GM06990 (cell line): ENCODE measurements around the gene TEX2.
A peak's percentile ranks its signal among the peaks of the same experiment; 100 is the strongest.

Source experiments
- DNase-seq: peaks from one replicate; pipeline ENCODE4 v3.0.0-alpha.2; 2011; ENCODE audit not compliant: insufficient read length; ENCODE audit errors: extremely low read depth
- H3K27me3 ChIP-seq: replicated peaks from 2 replicates; pipeline ENCODE4 v1.6.0; 2011; ENCODE audit warnings: low read length; ENCODE audit not compliant: control insufficient read depth, insufficient read depth
- H3K36me3 ChIP-seq: 2 replicates; pipeline ENCODE4 v1.5.1; 2011; ENCODE audit warnings: low read length; ENCODE audit not compliant: control insufficient read depth, insufficient read depth
- H3K4me3 ChIP-seq: replicated peaks from 2 replicates; pipeline ENCODE4 v1.5.1; 2011; ENCODE audit warnings: low read depth, mild to moderate bottlenecking, control low read depth, low read length
- TF ChIP-seq, protein P1 (sequence below): IDR thresholded peaks from 2 replicates; pipeline ENCODE4 v1.5.1; 2011; ENCODE audit warnings: low read length, control low read depth, mild to moderate bottlenecking, inconsistent platforms; ENCODE audit not compliant: insufficient read depth, poor library complexity, severe bottlenecking

TEX2 gene

DNA sequence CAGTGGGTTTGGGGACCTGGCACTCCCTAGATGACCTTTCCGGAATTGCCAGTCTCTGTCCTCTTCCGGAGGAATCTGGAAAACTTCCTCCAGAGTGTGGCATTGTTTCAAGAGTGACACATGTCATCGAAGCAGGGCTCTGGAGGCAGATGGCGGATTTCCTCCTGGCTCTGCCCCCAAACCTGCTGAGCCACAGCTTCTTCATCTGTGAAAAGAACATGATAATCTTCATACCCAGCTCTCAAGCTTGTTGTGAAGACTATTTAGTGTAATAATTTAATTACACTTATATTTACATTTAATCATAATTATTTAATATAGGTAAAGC is 19.7 kb upstream of the TEX2 start:
- TF ChIP-seq, protein P1, sequence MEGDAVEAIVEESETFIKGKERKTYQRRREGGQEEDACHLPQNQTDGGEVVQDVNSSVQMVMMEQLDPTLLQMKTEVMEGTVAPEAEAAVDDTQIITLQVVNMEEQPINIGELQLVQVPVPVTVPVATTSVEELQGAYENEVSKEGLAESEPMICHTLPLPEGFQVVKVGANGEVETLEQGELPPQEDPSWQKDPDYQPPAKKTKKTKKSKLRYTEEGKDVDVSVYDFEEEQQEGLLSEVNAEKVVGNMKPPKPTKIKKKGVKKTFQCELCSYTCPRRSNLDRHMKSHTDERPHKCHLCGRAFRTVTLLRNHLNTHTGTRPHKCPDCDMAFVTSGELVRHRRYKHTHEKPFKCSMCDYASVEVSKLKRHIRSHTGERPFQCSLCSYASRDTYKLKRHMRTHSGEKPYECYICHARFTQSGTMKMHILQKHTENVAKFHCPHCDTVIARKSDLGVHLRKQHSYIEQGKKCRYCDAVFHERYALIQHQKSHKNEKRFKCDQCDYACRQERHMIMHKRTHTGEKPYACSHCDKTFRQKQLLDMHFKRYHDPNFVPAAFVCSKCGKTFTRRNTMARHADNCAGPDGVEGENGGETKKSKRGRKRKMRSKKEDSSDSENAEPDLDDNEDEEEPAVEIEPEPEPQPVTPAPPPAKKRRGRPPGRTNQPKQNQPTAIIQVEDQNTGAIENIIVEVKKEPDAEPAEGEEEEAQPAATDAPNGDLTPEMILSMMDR, result no peak
- Histone ChIP-seq H3K36me3 (no peaks in the 10 kb centered on the region), H3K4me3 (no peak overlapping the region), H3K27me3 (no peaks in the 10 kb centered on the region)
- no peak for DNase-seq

DNA sequence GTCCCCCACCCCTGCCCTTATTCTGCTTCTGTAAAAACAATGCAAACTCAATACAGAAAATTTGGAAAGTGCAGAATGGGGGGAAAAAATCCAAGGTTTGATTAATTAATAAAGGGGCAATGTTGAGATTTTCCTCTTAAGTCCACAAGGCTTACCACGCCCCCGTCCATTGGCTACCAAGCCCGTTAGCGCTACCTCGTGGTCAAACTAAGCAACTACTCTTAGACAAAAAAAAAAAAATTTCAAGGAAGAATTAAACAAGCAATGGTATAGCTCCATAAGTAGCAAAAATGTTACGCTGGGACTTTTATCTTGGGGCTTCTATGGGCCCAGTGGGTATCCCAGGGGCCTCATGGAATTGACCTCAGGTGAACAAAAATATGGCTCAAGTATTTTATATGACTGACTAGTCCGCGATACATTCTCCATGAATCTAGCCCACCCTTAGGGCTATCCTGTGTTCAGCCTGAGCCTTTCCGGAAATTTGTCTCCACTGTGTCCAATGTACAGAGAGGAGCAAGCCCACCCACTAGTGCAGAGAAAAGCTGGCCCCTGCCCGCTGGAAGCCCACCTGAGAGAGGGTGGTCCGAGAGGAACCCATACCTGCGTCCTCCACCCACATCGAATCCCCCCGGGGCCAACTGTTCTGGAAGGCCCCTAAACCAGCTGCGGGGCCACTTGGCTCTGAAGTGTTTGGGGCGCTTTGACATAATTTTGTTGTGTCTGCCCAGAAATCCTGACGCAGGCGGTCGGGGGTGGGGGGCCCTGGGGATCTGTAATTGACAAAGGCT is 19.1 kb upstream of the TEX2 start:
- no peak for DNase-seq
- TF ChIP-seq, protein P1, result peak; percentile 74
- no peaks in the 10 kb centered on the region for H3K36me3 ChIP-seq
- H3K27me3 ChIP-seq, result no peaks in the 10 kb centered on the region
- H3K4me3 ChIP-seq, result no peak overlapping the region

DNA sequence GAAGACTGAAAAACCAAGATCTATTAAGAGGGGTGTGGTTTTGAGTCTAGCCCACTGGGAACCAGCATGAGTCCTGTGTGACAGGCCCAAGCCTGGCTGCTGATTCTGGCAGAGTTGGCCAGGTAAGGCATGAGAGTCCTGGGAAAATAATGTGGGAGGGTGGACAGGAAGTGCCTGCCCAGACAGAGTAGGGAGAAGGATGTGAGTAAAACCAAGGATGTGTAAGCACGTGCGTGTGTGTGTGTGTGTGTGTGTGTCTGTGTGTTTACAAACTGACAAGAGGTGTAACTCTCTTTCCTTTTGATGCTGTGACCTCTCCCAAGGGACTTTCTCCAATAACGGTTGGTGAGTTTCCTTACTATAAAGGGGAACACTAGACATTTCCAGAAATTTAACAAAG is 15.6 kb upstream of the TEX2 start:
- Histone ChIP-seq H3K27me3 (no peaks in the 10 kb centered on the region), H3K36me3 (no peaks in the 10 kb centered on the region), H3K4me3 (no peak overlapping the region)
- TF ChIP-seq, protein P1, result no peak
- peak; percentile 10 for DNase-seq

DNA sequence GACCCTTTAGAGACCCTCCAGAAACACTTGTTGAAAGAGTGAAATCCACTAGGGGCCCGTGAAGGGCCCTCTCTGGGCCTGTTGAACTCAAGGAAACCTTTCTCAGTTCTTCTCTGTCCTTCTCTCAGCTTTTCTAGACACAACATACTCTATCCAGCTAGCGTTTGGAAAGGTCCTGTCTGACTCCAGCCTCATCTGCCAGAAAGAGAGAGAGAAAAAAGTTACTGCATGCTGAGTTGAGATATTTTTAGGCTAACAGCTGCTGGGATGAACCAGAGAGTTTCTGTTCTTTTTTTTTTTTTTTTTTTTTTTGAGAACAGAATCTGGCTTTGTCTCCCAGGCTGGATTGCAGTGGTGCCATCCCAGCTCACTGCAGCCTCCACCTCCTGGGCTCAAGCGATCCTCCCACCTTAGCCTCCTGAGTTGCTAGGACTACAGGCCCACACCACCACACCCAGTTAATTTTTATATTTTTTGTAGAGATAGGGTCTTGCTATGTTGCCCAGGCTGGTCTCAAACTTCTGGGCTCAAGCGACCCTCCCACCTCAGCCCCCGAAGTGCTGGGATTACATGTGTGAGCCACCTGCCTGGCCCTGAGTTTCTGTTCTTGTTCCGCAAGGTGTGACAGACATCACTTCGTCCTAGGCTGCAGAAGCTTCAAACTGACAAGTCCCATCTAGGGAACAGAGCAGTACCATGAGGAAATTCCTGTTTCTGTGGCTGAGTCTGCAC is 14.9 kb upstream of the TEX2 start:
- no peak overlapping the region for H3K4me3 ChIP-seq
- TF ChIP-seq, protein P1, result no peak
- no peaks in the 10 kb centered on the region for H3K27me3 ChIP-seq
- H3K36me3 ChIP-seq, result no peaks in the 10 kb centered on the region
- no peak for DNase-seq

DNA sequence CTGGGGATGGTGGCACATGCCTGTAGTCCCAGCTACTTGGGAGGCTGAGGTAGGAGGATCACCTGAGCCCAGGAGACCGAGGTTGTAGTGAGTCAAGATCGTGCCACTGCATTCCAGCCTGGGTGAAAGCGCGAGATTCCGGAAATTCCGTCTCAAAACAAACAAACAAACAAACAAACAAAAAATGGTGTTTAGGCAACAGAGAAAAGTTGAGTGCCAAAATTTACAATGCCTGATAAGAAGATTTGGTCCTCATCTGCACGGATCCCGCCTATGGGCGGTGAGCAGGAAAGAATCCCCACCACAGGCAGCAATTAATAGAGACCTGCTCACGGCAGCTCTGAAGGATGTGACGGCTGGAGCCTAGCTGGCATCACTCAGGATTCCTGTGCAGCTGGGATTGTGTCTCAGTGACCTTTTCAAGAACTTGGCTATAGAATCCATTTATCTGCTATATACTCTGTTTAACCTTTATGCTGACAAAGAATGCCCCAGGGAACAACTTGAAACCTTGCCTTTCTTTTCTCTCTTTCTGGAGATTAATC is 14.0 kb upstream of the TEX2 start:
- TF ChIP-seq, protein P1, result no peak
- H3K4me3 ChIP-seq, result no peak overlapping the region
- DNase-seq, result no peak
- no peaks in the 10 kb centered on the region for H3K27me3 ChIP-seq
- no peaks in the 10 kb centered on the region for H3K36me3 ChIP-seq
